ENCODE data around the gene GRIK1.

Gene GRIK1

GRCh38 chr21:29826386-29826785 lies 113.4 kb downstream of the GRIK1 start:
- no peak for TF ChIP-seq CTCF (IDR thresholded peaks at IDR 0.05)

- TF ChIP-seq CTCF (IDR thresholded peaks at IDR 0.05) = no peak
These were observed 113.9 kb downstream of the GRIK1 start for GRCh38 chr21:29825936-29826335.

GRCh38 chr21:29825345-29825744 lies 114.5 kb downstream of the GRIK1 start:
- no peak for TF ChIP-seq CTCF (IDR thresholded peaks at IDR 0.05)

GRCh38 chr21:29822064-29822463 lies 117.7 kb downstream of the GRIK1 start:
- TF ChIP-seq CTCF (IDR thresholded peaks at IDR 0.05) = no peak

- TF ChIP-seq CTCF (IDR thresholded peaks at IDR 0.05) = no peak
These were observed 118.6 kb downstream of the GRIK1 start for GRCh38 chr21:29821230-29821629.

GRCh38 chr21:29819675-29820326 lies 120.0 kb downstream of the GRIK1 start:
- no peak for TF ChIP-seq CTCF (IDR thresholded peaks at IDR 0.05)

GRCh38 chr21:29818383-29818921 lies 121.3 kb downstream of the GRIK1 start:
- no peak for TF ChIP-seq CTCF (IDR thresholded peaks at IDR 0.05)

GRCh38 chr21:29817450-29817849 lies 122.3 kb downstream of the GRIK1 start:
- no peak for TF ChIP-seq CTCF (IDR thresholded peaks at IDR 0.05)

All from LNCAP (cell line).